GM21717 (cell line): Measurements from ENCODE around the gene AKR7A3.
"Not testable (repeated sequence)": the region's sequence is repeated elsewhere in the genome, so short reads cannot be mapped to it uniquely, and the experiment has no call there.

Experiments
- ATAC-seq: cut with Tn5 transposase; IDR thresholded peaks from one replicate; pipeline ENCODE4 v1.9.1; 2021; ENCODE audit warnings: mild to moderate bottlenecking, moderate library complexity; ENCODE audit not compliant: unreplicated experiment

AKR7A3 gene

DNA sequence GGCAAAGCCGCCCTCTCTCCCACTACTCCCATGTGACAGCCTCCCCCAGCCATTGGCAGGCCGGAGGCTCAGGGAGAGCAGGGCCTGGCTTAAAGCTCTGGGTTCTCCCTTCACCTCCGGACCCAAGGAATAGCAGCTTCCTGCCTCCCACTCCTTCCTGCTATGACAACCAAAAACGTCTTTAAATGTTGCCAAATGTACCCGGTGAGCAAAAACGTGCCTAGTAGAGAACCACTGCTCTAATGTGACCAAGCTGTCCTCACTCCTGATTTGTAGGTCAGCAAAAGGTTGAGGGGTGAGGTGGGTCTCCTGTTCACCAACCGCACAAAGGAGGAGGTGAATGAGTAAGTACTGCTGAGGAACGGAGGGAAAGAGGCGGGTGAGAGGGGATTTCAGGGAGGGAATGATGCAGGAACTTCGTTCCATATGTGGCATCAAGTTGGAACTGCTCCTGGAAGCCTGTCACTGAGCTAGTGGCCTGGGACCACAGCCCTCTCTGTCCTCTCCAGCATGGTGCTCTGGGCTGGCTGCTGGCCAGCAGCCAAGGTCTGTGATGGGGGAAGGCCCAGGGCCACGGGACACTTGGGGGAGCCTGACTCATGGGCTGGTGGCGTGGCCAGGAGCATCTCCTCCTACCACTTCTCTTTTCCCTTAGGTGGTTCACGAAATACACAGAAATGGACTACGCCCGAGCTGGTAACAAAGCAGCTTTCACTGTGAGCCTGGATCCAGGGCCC, 31.2 kb downstream of the AKR7A3 start:
- ATAC-seq: no peak

GRCh38 chr1:19256301-19256700, 32.3 kb downstream of the AKR7A3 start:
- ATAC-seq: not testable (repeated sequence)

DNA sequence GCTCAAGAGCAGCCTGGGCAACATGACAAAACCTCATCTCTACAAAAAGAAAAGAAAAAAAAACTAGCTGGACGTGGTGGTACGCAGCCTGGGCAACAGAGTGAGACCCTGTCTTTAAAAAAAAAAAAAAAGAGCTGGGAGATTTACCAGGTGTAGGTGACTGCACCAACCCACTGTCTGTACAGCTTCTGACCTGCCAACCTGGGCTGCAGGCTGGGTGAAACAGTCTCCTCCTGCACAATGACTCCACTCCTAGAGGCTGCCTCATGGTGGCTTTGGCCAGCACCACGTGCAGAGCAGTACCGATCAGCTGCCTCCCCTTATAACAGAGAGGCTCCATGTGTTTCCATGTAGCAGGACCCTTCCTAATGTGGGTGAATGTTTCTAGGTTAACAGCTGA, 33.3 kb downstream of the AKR7A3 start:
- no peak for ATAC-seq

DNA sequence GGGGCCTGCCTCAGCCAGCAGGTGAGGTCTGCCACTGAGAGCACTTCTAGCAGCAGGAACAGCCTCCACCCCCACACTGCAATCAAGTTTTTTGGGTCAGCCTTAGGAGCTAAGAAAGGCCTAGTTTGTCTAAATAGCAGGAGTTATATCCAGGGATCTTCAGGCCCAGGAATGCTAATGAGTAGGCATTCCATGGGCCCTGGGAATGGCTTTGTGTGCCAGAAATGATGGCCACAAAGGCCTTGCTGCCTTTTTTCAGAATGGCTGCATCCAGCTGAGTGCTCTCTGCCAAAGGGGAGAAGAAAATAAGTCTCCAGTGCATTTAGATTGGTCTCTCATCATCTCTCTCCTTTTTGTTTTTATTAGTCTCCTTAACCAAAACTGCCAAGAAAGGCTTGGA, 34.2 kb downstream of the AKR7A3 start:
- ATAC-seq: no peak

- peak; percentile 62 for ATAC-seq
Observed at GRCh38 chr1:19251305-19252196, 37.0 kb downstream of the AKR7A3 start, which contains the start of the genes EMC1 and MRTO4. Gene EMC1 (minus strand): TSS chr1:19251524. CDS start chr1:19251509, 15 bp downstream. Gene MRTO4 (plus strand): TSS chr1:19251805. CDS start chr1:19251836, 31 bp downstream.

- no peak for ATAC-seq
Observed at GRCh38 chr1:19250629-19251304, 37.8 kb downstream of the AKR7A3 start.

DNA sequence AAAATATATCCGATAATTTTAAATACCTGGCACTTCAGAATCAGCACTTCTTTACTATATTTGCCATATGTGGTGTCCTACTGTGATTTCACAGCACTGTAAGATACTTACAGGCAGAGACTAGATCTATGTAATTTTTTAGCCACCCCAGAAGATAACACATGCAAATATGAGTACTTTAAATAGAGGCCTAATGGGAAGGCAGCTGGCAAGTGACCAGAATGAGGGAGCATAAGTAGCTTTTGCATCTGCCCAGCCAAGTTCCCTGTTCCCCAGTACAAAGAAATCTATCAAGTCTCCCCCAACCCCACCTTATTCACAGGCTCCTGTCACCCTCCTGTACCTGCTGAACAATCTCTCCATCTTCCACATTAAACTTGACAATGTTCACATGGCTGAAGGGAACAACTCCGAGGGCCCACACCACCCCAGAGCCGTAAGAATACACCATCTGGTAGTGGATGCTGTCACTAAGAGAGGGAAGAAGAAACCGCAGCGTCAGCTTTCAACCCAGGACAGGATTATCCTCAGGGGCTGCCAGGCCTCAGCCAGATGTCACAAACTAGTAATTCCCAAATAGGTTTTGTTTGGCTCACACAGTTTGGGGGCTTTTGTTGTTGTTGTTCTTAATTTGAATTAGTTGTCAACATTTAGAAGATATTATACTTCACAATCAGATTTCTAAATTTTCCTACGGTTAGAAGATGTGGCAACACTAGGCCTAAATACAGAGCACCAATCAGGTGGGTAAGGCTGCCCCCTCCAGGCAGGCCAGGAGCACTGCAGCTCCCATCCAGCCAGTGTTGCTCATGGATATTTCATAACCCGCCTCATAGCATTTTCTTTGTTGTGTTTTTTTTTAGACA, 47.7 kb downstream of the AKR7A3 start:
- ATAC-seq: no peak

DNA sequence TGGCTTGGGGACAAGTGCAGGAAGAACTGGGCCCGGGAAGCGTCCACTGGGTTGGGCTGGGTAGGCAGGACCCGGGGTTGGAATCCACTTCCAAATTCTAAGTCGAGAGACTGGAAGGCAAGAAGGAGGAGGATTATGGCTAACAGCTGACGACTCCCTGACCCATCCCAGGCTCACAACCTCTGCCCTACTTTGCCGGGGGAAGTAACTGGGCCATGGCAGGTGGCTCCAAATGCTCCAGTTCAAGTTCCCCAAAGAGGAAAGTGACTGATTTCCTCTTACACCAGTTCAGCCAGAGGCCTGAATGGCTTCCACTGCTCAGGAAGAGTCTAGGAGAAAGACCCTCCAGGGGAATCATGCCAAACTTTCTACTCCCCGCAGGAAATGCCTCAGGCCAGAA, 48.7 kb downstream of the AKR7A3 start:
- no peak for ATAC-seq

DNA sequence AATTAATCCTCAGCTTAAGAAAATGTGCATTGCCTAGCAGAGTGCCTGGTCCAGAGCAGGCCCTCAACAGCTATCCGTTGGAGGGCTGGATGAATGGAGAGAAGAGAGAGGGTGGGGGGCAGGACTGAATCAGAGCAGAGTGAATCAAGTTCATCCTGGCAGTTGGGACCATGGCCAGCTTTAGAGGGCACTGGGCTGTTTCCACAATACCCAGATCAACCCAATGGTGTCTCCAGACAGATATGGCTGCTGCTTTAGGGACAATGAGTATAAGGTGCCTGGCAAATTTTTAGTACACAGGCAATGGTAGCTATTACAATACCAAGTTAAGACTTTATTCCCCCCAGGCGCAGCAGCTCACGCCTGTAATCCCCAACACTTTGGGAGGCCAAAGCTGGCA, 54.3 kb downstream of the AKR7A3 start:
- ATAC-seq: no peak
